ENCODE data around the gene BMP5. TPM values are rescaled to one million over a fixed set of nuclear protein-coding genes. Genes with fewer than 3 reads are reported as not detected.

The BMP5 gene
- total RNA-seq, 1 experiment from 2014 or later: 17.7 TPM

DNA sequence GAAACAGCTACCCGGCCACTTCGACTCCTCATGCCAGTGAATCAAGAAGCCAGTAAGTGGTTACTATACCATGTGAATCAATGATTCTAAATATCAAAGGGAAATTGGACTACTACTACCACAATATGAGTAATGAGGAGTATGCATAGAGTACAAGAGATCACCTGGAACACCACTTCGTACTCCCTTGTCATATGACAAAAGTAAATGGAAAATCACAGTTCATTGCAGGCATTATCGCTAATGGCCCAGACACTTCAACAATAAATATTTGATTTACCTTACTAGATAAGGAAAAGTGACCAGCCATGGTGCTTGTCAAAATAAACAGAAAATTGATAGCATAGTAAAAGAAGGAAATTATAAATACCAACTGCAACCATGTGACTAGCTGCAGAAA lies 73.1 kb downstream of the BMP5 start:
- Histone ChIP-seq H3K4me3 (ENCODE audit: low read depth in 2 of 2, low read length in 2 of 2) (no peak overlapping the region), H3K9me3 (ENCODE audit: control insufficient read depth, insufficient read depth, low read depth, low read length) (no peaks in the 10 kb centered on the region), H3K4me1 (ENCODE audit: control insufficient read depth, insufficient read depth, low read length) (no peaks in the 10 kb centered on the region), H3K27ac (ENCODE audit: low read length) (no peak overlapping the region), H3K36me3 (ENCODE audit: control insufficient read depth, insufficient read depth, low read length) (no peaks in the 10 kb centered on the region), H3K27me3 (ENCODE audit: control insufficient read depth, insufficient read depth, low read length) (no peaks in the 10 kb centered on the region)
- BruUV-seq (replicated peaks): no TSS peak
- ChIA-PET CTCF (interaction anchor here (0.6 kb wide), 1 partner anchor 1019 kb away, joined by 3 read pairs; no protein-coding TSS in a partner anchor), POLR2A (interaction anchor here (0.6 kb wide), 1 partner anchor 58 kb away, joined by 4 read pairs; no protein-coding TSS in a partner anchor)
- ATAC-seq: no peak
- TF ChIP-seq SIN3A (IDR thresholded peaks at IDR 0.05; ENCODE audit: borderline replicate concordance, insufficient read depth, low read depth, low read length) (no peak), TCF7L2 (IDR thresholded peaks at IDR 0.05; ENCODE audit: low read depth, low read length) (no peak), POLR2AphosphoS5 (IDR thresholded peaks at IDR 0.05; ENCODE audit: low read depth, low read length) (no peak)
- TF ChIP-seq, protein P1, sequence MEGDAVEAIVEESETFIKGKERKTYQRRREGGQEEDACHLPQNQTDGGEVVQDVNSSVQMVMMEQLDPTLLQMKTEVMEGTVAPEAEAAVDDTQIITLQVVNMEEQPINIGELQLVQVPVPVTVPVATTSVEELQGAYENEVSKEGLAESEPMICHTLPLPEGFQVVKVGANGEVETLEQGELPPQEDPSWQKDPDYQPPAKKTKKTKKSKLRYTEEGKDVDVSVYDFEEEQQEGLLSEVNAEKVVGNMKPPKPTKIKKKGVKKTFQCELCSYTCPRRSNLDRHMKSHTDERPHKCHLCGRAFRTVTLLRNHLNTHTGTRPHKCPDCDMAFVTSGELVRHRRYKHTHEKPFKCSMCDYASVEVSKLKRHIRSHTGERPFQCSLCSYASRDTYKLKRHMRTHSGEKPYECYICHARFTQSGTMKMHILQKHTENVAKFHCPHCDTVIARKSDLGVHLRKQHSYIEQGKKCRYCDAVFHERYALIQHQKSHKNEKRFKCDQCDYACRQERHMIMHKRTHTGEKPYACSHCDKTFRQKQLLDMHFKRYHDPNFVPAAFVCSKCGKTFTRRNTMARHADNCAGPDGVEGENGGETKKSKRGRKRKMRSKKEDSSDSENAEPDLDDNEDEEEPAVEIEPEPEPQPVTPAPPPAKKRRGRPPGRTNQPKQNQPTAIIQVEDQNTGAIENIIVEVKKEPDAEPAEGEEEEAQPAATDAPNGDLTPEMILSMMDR (IDR thresholded peaks at IDR 0.05): no peak
- TF ChIP-seq, protein P2, sequence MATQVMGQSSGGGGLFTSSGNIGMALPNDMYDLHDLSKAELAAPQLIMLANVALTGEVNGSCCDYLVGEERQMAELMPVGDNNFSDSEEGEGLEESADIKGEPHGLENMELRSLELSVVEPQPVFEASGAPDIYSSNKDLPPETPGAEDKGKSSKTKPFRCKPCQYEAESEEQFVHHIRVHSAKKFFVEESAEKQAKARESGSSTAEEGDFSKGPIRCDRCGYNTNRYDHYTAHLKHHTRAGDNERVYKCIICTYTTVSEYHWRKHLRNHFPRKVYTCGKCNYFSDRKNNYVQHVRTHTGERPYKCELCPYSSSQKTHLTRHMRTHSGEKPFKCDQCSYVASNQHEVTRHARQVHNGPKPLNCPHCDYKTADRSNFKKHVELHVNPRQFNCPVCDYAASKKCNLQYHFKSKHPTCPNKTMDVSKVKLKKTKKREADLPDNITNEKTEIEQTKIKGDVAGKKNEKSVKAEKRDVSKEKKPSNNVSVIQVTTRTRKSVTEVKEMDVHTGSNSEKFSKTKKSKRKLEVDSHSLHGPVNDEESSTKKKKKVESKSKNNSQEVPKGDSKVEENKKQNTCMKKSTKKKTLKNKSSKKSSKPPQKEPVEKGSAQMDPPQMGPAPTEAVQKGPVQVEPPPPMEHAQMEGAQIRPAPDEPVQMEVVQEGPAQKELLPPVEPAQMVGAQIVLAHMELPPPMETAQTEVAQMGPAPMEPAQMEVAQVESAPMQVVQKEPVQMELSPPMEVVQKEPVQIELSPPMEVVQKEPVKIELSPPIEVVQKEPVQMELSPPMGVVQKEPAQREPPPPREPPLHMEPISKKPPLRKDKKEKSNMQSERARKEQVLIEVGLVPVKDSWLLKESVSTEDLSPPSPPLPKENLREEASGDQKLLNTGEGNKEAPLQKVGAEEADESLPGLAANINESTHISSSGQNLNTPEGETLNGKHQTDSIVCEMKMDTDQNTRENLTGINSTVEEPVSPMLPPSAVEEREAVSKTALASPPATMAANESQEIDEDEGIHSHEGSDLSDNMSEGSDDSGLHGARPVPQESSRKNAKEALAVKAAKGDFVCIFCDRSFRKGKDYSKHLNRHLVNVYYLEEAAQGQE (IDR thresholded peaks at IDR 0.05; ENCODE audit: insufficient read depth in 1 of 2, low read depth in 2 of 2, low read length in 1 of 2): no peak
- in situ Hi-C loops (cut with HindIII; ENCODE audit: low pct_unique_long_range_greater_than_20kb, low sequenced_read_pairs) (no loop called here), intact Hi-C loops (cut with micrococcal nuclease; ENCODE audit: unreplicated experiment) (no loop called here)
- DNase-seq (ENCODE audit: low read depth, low spot score): no peak

DNA sequence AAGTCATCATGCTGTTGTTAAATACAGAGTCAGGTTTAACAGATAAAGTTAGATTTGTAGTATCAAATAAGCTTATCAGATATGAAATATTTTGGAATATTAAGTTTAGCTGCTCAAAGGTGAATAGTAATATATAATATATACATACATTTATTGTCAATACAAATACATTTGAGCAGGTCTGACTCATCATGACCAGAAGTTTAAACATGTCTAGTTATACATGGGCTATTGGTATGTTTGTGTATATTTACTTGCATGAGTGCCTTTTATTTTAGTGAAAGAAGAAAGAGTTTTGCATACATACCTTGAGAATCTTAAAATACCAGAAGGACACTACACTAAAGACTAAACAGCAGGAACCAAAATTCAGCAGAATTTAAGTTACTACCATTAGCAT lies 76.8 kb downstream of the BMP5 start:
- intact Hi-C loops (cut with micrococcal nuclease; ENCODE audit: unreplicated experiment): no loop called here

More for the DNA sequence above, 76.8 kb downstream of the BMP5 start:
- no TSS peak for BruUV-seq (replicated peaks)
- no peak for ATAC-seq
- ChIA-PET CTCF (no interaction called here), POLR2A (no interaction called here)
- no peaks in the 10 kb centered on the region for H3K9me3 ChIP-seq (ENCODE audit: control insufficient read depth, insufficient read depth, low read depth, low read length)
- DNase-seq (ENCODE audit: low read depth, low spot score): no peak
- H3K4me1 ChIP-seq (ENCODE audit: control insufficient read depth, insufficient read depth, low read length): no peaks in the 10 kb centered on the region
- TF ChIP-seq SIN3A (IDR thresholded peaks at IDR 0.05; ENCODE audit: borderline replicate concordance, insufficient read depth, low read depth, low read length) (no peak), POLR2AphosphoS5 (IDR thresholded peaks at IDR 0.05; ENCODE audit: low read depth, low read length) (no peak), TCF7L2 (IDR thresholded peaks at IDR 0.05; ENCODE audit: low read depth, low read length) (no peak)
- TF ChIP-seq, protein P2 (IDR thresholded peaks at IDR 0.05; ENCODE audit: insufficient read depth in 1 of 2, low read depth in 2 of 2, low read length in 1 of 2): no peak
- TF ChIP-seq, protein P1 (IDR thresholded peaks at IDR 0.05): no peak
- H3K4me3 ChIP-seq (ENCODE audit: low read depth in 2 of 2, low read length in 2 of 2): no peak overlapping the region
- no peaks in the 10 kb centered on the region for H3K36me3 ChIP-seq (ENCODE audit: control insufficient read depth, insufficient read depth, low read length)
- in situ Hi-C loops (cut with HindIII; ENCODE audit: low pct_unique_long_range_greater_than_20kb, low sequenced_read_pairs): no loop called here
- H3K27ac ChIP-seq (ENCODE audit: low read length): no peak overlapping the region; the same call in 1 of the 2 replicates
- no peaks in the 10 kb centered on the region for H3K27me3 ChIP-seq (ENCODE audit: control insufficient read depth, insufficient read depth, low read length)
